DMS153 treated with DMSO at 0.1 percent for 48 hours (cell line): Measurements from ENCODE around the gene TAMALIN.

Source experiments
- DNase-seq: peaks from one replicate; lab custom pipeline; 2025; ENCODE audit not compliant: unreplicated experiment; lab: John Stamatoyannopoulos, UW

Gene TAMALIN

GRCh38 chr12:52013626-52014310 lies 7.0 kb downstream of the TAMALIN start:
- DNase-seq: no peak

- no peak for DNase-seq
These were observed 8.1 kb downstream of the TAMALIN start for GRCh38 chr12:52014567-52015530.

- DNase-seq: no peak
These were observed 8.8 kb downstream of the TAMALIN start for GRCh38 chr12:52015532-52016041.

DNA sequence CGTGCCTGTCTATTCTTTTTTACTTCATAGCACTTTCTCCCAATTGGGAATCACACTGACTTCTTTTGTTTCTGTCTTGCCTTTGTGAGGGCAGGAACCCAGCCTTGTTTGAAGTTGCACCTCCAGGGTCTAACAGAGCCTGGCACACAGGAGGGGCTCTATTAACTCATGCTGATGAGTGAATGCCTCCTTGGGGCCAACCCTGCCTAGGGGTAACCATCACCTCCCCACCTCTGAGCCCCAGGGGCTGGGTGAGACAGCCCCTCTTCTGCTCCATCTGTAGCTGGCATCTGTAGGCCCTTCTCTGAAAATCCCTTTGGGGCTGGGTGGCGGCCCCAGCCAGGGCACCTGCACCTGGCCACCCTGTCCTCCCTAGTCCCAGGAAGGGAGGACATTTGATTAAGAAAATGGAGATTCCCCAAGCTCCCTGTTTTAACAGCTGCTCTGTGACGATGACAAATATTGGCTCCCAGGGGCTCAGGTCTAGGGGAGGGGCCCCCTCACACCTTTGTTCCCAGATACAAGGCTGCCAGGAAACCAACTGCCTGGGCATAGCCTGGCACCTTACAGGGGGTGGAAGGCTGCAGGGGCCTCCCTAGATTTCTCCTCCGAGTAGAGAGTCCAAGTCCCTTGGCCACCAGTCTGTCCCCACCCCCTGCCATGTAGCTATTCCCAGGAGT lies 11.8 kb downstream of the TAMALIN start:
- DNase-seq: no peak

GRCh38 chr12:52019113-52019770 lies 12.5 kb downstream of the TAMALIN start:
- DNase-seq: no peak

- DNase-seq: peak; percentile 22
These were observed 14.0 kb downstream of the TAMALIN start for GRCh38 chr12:52020539-52021336.

GRCh38 chr12:52022841-52023181 lies 16.1 kb downstream of the TAMALIN start:
- DNase-seq: peak; percentile 23

DNA sequence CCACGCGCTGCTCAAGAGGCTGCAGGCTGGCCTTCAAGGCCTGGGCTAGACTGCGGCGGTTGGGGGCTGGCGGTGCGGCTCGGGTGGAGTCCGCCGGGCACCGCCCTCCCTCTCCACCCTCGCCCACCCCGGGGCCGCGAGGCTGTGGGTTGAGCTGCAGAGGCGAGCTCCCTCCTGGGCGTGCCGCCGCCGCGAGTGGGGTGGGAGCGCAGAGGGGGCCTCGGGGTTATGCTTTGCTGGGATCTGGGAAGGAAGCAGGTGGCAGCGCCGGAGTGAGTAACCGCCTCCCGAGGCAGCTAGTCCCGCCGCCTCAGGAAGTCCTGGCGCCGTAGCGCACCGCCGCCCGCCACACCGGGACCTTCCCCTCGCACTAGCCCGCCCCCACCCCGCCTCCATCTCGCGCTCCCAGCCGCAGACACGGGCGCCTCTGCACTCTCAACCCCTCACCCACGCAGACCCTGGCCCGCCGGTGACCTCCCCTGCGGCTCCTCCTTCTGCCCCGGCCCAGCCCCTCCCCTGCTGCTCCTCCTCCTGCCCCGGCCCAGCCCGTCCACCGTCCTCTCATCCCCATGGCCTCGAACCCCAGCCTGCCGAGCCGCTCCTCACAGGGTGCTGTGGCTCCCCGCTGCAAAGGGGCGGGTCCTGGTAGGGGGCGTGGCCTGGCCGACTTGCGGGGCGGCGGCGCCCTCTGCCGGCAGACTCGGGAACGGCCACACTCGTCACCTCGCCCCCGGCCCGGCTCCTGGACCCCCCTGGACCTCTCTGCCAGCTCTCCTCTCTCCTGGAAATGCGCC lies 16.6 kb downstream of the TAMALIN start:
- peak; percentile 56 for DNase-seq

GRCh38 chr12:52023976-52024688 lies 17.4 kb downstream of the TAMALIN start:
- DNase-seq: no peak

DNA sequence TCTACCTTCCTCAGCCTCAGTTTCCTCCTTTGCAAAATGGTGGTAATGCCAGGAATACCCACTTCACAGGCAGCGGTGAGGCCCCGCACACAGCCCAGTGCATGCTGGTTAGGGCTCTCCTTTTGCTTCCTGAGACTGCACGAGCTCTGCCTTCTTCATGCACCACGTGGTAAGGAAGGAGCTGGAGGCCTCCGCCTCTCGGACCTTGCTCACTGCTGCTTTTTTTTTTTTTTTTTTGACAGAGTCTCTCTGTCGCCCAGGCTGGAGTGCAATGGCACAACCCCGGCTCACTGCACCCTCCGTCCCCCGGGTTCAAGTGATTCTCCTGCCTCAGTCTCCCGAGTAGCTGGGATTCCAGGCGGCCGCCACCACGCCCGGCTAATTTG lies 18.1 kb downstream of the TAMALIN start:
- DNase-seq: no peak

- no peak for DNase-seq
These were observed 19.5 kb downstream of the TAMALIN start for GRCh38 chr12:52026263-52026662.

DNA sequence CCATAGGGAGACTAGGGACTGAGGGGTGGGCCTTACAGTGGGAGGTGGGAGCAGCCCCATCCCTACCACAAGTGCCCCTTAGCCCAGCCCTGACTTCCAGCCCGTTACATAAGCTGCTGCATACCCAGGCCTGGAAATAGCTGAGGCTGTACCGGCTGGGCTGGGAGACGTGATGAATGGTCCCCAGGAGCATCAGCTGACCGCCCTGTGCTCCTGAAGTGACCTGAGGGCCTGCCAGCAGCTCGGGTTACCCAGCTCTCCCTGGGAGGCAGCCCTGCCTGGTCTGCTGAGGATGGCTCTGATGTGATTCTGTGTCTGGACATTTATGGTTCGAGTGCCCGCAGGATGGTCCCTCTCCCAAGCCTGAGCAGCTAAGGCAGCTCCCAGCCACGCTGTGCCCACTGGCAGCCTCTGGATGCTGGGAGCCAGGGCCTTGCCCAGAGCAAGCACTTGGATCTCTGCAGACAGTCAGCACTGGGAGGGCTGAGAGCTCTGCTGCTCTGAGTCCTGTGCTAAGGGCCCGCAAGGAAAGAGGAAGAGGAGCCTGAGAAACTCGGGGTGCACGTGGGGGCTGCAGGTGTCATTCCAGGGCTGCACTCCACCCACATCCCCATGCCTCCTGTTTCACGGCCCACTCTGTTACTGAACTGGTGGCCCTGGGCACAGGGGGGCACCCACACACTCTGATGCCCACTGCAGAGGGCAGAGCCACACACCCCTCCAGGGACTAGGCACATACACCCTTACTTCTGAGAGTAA lies 20.5 kb downstream of the TAMALIN start:
- no peak for DNase-seq

DNA sequence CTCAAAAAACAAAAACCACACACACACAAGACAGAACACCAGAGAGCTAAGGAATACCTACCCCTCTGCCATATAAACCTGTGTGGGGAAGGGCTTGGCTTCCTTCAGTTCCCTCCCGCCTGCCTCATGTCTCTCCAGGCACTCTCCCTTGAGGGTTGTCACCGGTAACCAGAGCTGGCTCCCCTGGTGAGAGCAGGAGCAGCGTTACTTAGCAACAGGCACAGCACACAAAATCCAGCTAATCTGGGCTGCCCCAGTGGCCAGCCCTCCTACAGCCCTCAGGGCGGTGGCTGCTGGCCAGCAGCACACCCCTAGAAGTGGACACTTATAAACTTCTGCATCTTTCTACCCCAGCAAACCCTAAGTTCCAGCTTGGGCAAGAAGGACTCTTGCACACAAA lies 22.9 kb downstream of the TAMALIN start:
- peak; percentile 62 for DNase-seq

DNA sequence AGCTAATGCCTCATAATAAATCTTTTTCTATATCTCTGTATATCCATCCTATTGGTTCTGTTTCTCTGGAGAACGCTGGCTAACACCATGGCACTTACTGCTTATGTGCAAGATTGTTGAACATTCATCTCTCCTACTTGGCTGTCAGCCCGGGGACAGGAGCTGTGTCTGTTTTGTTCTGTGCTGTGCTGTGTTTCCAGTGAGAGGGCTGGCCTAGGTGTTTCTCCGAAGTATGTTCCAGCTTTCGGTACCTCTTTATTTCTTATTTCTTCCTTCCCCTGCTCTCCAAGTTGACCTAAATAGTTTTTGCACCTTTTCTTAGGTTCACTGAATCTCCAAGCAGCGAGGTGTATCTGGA lies 25.7 kb downstream of the TAMALIN start:
- no peak for DNase-seq

DNA sequence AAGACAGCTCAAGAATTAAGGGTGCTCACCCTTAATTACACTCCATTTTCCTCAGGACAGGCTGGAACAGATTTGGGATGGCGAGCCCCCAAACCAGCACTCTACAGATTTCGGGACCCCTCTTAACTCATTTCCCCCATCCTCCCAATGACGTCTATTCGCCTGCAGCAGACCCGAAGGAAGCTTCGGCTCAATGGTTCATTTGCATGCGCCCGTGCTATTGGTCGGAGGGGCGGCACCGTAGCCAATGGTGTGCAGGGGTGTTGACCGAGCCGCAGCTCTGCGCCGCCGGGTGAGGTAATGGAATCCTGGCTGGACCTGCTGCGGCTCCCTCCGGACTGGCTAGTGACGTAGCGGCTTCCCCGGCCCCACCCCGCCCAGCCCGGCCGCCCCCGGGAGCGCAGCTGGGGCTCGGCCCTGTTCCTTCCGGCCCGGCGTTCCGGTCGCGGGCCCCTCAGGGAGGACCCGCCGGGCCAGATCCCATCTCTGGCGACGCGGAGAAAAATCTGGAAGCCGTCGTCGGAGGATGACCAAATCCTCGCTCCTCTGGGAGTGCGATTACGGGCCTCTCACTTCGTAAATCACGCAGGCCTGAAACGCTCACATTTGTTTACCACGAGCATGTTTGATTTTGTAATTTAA lies 26.2 kb downstream of the TAMALIN start:
- DNase-seq: peak; percentile 95

GRCh38 chr12:52033446-52034140 lies 26.8 kb downstream of the TAMALIN start:
- DNase-seq: no peak

GRCh38 chr12:52035190-52035589 lies 28.4 kb downstream of the TAMALIN start:
- DNase-seq: no peak
